NCI-H128 (cell line): Measurements from ENCODE around the gene SERTAD1.
"Not testable (repeated sequence)": the region's sequence is repeated elsewhere in the genome, so short reads cannot be mapped to it uniquely, and the experiment has no call there.

ENCODE experiments used
- DNase-seq: peaks from one replicate; lab custom pipeline; 2025; ENCODE audit not compliant: unreplicated experiment; lab: John Stamatoyannopoulos, UW

The SERTAD1 gene

DNA sequence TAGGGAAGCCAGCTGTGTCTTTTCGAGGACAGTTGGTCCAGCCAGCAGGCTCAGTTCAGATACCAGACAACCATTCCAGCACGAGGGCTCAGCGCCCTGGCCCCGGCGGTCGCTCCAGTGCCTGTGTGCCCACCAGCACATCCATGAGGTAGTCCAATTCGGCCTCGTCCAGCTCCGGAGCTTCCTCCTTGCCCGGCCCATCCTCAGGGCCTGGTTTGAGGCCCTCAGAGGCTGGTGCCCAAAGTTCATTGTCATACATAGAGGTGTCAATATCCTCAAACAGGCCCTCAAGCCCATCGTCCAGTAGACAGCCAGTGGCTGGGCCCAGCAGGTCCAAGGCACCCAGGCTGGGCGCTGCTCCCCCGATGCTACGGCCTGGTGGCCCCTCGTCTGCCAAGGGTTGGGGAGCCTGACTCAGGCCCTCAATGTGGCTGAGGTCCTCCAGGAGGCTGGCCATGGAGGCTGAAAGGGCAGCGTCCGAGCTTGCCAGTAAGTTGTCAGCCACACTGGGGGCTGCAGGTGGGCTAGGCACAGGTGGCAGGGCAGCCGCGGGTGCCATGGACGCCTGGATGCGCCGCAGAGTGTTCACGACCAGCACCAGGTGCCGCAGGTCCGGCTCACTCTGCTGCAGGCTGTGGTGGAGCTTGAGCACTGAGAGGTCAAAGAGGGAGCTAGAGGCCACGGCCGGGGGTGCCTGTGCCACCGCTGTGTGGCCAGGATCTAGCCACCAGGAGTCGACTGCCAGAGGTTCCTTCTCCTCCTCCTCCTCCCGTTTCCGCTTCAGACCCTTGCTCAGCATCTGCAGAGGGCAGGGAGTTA is 2.8 kb downstream of the SERTAD1 start:
- DNase-seq: no peak

DNA sequence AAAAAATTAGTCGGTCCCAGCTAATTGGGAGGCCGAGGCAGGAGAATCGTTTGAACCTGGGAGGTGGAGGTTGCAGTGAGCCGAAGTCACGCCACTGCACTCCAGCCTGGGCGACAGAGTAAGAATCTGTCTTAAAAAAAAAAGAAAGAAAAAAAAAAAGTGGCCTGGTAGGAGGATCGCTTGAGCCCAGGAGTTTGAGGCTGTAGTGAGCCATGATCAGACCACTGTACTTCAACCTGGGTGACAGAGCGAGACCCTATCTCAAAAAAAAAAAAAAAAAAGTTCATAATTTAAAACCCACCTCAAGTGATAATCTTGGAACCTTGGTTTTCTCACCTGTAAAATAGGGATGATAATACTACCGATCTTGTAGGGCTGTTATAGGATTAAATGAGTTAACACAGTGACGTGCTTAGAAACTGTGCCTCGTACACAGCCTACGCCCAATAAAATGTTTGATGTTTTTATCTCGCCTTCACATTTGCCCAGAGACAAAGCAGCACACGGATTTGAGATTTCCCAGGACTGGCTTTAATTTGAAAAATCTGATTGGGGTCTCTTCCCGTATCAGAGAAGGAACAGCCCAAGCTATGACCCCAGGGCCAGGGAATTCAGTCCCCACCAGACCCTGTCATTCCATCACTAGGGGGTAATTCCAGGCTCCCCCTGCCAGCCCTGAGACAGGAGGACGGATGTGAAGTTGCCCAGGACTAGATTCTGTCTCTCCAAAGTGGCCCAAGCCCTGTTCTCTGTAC is 3.6 kb downstream of the SERTAD1 start:
- DNase-seq: no peak

DNA sequence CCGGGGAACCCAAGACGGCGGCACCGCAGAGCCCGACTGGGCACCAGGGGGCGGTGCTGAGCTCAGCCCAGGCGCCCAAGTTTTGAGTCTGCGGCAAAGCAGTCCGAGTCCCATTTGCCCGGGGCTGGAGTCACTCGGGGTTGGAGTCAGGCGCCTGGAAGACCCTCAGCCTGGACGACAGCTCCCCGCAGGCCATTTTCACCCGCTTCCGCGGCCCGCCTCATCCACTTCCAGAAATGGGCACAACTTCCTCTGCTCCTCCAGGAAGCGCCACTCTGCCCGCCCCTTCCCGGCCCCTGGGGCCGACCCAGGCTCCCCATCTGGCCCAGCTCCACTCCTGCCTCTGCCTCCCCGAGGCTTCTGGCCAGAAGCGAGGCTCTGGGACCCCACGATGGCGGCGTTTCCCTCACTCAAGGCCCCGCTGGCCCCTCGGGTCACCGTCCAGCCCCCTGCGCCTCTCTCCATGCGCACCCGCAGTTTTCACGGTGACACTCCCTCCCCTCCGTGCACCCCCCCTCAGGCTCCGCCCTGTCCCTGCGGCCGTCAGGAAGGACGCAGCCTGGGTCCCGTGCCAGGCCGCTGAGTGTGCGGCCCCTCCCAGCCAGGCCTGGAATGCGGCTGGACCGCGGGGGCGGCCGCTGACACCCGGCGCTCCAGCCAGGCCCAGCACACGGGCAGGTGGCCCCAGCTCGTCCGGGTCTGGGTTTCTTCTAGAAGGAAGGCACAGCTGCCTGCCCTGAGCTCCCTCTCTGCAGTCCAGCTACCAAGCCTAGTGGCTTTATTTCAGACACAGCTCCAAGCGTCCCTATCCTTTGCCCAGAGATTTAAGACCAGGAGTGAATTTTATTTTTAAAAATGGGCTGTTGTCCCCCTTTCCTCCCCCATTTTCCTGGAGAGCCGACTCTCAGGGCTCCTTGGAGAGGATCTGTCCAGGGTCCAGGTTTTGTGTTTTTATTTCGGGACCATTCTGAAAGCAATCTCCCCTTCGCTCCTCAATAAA is 4.7 kb downstream of the SERTAD1 start:
- DNase-seq: peak; percentile 48

DNA sequence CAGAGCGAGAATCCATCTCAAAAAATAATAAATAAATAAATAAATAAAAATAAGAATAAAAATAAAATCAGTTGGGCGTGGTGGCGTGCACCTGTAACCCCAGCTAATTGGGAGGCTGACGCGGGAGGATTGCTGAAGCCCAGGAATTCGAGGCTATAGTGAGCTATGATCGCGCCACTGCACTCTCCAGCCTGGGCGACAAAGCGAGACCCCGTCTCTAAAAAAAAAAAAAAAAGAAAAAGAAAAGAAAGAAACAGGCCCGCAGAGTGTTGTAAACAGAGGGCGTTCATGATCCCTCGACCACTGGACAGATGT is 5.4 kb downstream of the SERTAD1 start:
- DNase-seq: no peak

DNA sequence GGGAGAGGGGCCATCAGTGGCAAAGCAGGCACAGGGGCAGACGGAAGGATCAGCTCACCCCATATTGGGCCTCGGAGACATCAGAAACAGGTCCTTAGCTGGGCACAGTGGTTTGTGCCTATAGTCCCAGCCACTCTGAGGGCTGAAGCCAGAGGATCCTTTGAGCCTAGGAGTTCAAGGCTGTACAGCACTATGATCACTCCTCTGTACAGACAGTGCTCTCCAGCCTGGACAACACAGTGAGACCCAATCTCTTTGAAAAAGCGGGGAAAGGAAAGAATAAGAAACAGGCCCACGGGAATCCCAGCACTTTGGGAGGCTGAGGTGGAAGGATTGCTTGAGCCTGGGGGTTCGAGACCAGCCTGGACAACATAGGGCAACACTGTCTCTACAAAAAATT is 6.0 kb downstream of the SERTAD1 start:
- DNase-seq: no peak

DNA sequence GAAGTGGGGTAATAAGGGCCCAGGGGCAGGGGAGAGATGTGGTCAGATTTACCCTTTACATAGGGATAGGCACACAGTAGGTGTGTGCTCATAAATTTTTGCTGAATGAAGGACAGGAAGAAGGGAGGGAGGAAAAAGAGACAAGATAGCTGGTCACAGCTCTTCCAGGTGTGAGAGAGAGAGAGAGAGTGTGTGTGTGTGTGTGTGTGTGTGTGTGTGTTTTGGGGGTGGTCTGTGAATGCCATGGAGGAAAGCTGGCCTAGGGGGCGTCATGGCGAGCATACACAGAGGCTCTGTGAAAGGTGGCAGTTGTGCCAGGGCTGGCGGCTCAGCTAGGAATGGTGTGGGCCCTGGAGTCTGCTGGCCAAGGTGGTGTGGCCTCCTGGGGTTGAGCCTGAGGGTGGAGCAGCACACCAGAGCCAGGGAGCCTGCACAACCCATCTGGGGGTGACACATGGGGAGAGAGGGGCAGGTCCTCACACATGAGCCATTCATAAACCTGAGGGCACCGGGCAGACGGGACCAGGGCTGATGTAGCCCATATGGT is 6.7 kb downstream of the SERTAD1 start:
- no peak for DNase-seq

DNA sequence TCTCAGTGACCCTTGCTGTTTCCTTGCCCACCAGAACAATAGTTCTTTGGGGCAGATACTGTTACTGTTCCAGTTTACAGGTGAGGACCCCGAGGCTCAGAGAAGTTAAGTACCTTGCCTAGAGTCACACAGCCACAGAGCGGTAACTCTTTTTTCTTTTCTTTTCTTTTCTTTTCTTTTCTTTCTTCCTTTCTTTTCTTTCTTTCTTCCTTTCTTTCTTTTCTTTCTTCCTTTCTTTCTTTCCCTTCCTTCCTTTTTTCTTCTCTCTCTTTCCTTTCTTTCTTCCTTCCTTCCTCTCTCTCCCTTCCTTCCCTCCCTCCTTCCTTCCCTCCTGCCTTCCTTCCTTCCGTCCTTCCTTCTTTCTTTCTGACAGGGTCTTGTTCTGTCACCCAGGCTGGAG is 7.8 kb downstream of the SERTAD1 start:
- DNase-seq: no peak

DNA sequence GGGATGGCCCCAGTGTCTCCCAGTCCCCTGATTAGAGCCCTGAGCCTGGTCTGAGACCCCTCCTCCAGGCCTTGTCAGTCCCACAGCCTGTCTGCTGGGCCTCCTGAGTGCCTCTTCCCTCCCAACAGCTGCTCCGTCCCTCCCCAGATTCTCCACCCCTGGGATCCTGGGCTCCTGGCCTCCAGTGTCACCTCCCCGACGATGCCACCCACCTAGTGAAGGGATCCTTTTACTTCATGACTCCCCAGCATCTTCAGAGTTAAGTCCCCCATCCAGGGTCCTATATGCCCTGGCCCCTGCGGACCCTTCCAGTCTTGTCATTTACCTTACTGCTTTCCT is 8.2 kb downstream of the SERTAD1 start:
- DNase-seq: no peak

- no peak for DNase-seq
These were observed 8.7 kb downstream of the SERTAD1 start for GRCh38 chr19:40416918-40417642.

GRCh38 chr19:40415768-40416167 is 10.0 kb downstream of the SERTAD1 start:
- DNase-seq: no peak

- DNase-seq: no peak
These were observed 11.0 kb downstream of the SERTAD1 start for GRCh38 chr19:40414542-40415535.

DNA sequence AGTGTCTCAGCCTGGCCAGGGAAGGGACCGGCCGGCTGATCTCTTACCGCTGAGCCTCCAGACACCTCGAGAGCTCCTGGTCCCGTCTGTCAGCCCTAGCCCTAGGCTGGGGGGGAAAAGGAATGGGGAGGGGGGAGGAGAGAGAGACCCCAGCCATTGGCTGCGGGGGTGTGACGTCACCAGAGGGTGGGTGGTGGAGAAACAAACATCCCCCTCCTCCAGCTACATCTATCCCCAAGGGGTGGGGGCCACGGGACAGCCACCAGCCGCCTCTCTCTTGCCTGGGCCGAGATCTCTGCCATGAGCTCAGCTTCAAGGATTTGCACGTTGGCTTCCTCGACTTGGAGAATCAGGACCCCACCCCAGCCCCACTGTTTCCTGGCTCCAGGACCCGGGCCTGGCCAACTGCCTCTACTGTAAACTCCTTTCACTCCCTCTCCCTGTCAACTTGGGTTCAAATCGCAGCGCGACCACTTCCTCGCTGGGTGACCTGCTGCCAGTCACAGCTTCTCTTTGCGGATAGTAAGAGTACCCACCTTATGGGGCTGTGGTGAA is 12.4 kb downstream of the SERTAD1 start, which contains the start of gene PRX:
TSS of gene PRX (minus strand) at position 88 of the 555 bp plus-strand sequence. CDS start 5,446 bp downstream, outside the sequence.
- no peak for DNase-seq

DNA sequence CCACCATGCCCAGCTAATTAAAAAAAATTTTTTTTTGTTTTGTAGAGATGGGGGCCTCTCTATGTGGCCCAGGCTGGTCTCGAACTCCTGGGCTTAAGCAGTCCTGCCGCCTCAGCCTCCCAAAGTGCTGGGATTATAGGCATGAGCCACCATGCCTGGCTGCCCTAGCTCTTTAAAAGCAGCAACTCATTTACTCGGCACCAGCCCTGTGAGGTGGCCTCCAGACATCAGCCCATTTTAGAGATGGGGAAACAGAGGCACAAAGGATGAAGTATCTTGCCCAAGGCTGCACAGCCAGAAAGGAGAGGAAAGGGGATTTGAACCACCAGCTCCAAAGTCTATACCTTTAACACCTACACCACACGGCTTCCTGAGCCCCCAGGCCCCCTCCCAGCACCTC is 12.9 kb downstream of the SERTAD1 start:
- DNase-seq: no peak

DNA sequence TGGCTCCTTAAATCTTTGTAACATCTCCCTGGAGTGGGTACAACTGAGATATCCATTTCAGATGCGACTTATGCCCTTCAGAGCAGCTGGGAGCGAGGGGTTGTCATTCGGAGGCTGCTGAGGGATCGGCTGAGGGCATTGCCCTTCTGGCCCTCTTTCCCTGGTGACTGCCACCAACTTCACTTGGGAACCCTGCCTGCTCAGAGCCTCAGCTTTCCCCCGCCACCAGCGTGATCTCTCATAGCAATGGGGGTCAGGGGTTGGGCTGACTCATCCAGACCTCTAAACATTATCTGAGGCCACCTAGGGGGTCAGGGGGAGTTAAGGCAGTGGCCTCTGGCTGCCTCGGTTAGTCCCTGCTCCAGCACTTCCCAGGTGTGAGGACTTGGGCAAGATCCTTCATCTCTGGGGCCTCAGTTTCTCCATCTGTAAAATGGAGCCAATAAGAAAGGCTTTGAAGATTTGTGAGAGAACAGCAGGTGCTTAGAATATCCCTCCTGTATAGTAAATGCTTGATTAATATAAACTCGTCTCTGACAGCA is 13.8 kb downstream of the SERTAD1 start:
- no peak for DNase-seq

- no peak for DNase-seq
These were observed 14.5 kb downstream of the SERTAD1 start for GRCh38 chr19:40411125-40411842.

DNA sequence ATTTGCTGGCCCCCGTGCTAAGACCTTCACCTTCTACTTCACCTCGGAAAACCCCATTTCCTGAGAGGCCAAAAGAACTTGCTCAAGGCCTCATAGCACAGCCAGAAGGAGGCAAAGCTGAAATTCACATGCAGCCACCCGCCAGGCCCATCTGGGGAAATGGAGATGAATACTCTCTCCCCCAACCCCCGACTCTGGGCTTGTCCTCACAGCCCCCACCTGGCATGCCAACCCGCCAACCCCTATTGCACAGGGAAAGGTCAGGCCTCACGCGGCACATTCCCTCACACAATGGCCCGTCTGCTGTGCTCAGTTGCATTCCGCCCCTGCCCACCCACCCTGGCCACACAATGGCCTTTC is 15.8 kb downstream of the SERTAD1 start:
- DNase-seq: no peak

- not testable (repeated sequence) for DNase-seq
These were observed 17.2 kb downstream of the SERTAD1 start for GRCh38 chr19:40408598-40408925.
